ENCODE results near the gene NGFR. TPM values are rescaled to one million over a fixed set of nuclear protein-coding genes. Genes with fewer than 3 reads are reported as not detected.

NGFR gene, protein sequence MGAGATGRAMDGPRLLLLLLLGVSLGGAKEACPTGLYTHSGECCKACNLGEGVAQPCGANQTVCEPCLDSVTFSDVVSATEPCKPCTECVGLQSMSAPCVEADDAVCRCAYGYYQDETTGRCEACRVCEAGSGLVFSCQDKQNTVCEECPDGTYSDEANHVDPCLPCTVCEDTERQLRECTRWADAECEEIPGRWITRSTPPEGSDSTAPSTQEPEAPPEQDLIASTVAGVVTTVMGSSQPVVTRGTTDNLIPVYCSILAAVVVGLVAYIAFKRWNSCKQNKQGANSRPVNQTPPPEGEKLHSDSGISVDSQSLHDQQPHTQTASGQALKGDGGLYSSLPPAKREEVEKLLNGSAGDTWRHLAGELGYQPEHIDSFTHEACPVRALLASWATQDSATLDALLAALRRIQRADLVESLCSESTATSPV
- total RNA-seq: under 1 TPM; 0.11 to 0.50 TPM

- peaks cover 30% of the 10 kb centered on the region for H3K27me3 Mint-ChIP-seq
- H3K36me3 Mint-ChIP-seq (ENCODE audit: low read depth): no peaks in the 10 kb centered on the region
- no peaks in the 10 kb centered on the region for H3K4me1 Mint-ChIP-seq
- ATAC-seq (replicated peaks): peak; percentile 71
- peak within 1 kb of the TSS; percentile 74 for H3K4me3 Mint-ChIP-seq
- no peaks in the 10 kb centered on the region for H3K9me3 Mint-ChIP-seq
- no peak within 1 kb of the TSS for H3K27ac Mint-ChIP-seq
These were observed at the start of gene NGFR for GRCh38 chr17:49494986-49495841. Gene NGFR (plus strand): TSS chr17:49495293. CDS start chr17:49495418, 125 bp downstream.

DNA sequence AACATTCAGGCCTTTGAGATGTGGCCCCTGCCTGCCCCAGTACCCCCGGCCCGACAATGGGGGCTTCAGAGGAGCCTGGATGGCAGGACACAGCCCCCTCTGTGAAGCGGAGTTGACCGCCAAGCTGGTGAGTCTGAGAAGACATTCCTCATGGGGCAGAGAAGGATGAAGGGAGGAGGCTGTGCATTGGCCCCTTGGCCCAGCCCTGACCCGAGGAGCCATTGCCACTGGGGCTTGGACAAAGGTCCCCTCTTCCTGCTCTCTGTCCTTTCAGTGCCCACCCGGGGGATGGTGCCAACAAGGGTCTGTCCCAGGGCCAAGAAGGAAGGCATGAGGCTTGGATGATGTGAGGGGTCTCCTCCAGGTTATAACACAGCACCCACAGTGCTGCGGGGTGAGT, 49.5 kb upstream of the NGFR start:
- H3K4me3 Mint-ChIP-seq: no peak overlapping the region
- H3K27me3 Mint-ChIP-seq: peaks cover 26% of the 10 kb centered on the region
- ATAC-seq (replicated peaks): no peak
- H3K27ac Mint-ChIP-seq: no peak overlapping the region
- no peaks in the 10 kb centered on the region for H3K36me3 Mint-ChIP-seq (ENCODE audit: low read depth)
- H3K4me1 Mint-ChIP-seq: no peaks in the 10 kb centered on the region
- H3K9me3 Mint-ChIP-seq: no peaks in the 10 kb centered on the region

DNA sequence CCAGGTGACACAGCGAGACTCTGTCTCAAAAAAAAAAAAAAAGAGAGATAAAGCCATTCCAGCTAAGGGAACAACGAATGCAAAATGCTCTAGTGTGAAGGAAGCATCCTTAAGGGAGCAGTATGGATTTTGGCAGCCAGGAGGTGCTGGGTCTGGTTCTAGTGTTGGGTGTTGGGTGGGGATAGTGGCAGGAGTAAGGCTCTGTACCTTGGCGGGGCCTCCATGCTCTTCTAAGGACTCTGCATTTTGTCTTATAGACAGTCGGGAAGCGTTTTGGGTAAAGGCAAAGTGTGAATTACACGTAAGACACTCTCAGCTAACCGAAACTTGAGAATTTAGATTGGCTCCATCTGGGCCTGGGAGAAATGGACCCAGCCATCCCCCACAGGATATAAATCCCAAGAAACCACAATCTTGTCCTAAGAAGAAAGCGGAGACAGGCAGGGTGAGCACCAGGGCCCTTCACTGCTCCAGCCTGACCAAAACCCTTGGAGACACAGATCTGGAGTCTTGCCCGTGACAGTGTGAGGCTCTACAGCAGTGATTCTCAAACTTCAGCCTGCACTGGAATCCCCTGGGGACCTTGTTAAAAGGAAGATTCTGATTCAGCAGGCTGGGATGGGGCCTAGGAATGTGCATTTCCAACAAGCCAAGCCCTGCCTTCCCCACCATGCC, 47.3 kb upstream of the NGFR start:
- Mint-ChIP-seq H3K4me1 (no peaks in the 10 kb centered on the region), H3K27ac (no peak overlapping the region), H3K9me3 (no peaks in the 10 kb centered on the region), H3K36me3 (ENCODE audit: low read depth) (no peaks in the 10 kb centered on the region), H3K4me3 (no peak overlapping the region), H3K27me3 (peaks cover 13% of the 10 kb centered on the region)
- no peak for ATAC-seq (replicated peaks)

DNA sequence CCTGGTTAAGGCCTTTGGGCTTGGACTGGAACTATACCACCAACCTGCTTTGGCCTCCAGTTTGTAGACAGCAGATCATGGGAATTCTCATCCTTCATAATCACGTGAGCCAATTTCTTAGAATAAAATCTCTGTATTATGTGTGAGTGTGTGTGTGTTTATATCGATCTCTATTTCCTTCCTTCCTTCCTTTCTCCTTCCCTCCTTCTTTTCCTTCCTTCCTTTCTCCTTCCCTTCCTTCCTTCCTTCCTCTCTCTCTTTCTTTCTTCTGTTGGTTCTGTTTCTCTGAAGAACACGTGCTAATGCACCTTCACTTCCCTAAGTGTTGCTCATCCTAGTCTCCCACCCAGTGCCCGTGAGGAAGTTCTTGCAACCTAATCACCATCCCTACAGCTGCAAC, 44.9 kb upstream of the NGFR start:
- Mint-ChIP-seq H3K4me3 (no peak overlapping the region), H3K36me3 (ENCODE audit: low read depth) (no peaks in the 10 kb centered on the region), H3K27me3 (peaks cover 8% of the 10 kb centered on the region), H3K4me1 (no peaks in the 10 kb centered on the region), H3K9me3 (no peaks in the 10 kb centered on the region), H3K27ac (no peak overlapping the region)
- no peak for ATAC-seq (replicated peaks)

GRCh38 chr17:49450735-49451134, 44.4 kb upstream of the NGFR start:
- Mint-ChIP-seq H3K27me3 (peaks cover 9% of the 10 kb centered on the region), H3K27ac (no peak overlapping the region), H3K9me3 (no peaks in the 10 kb centered on the region), H3K36me3 (ENCODE audit: low read depth) (no peaks in the 10 kb centered on the region), H3K4me3 (no peak overlapping the region), H3K4me1 (no peaks in the 10 kb centered on the region)
- no peak for ATAC-seq (replicated peaks)

DNA sequence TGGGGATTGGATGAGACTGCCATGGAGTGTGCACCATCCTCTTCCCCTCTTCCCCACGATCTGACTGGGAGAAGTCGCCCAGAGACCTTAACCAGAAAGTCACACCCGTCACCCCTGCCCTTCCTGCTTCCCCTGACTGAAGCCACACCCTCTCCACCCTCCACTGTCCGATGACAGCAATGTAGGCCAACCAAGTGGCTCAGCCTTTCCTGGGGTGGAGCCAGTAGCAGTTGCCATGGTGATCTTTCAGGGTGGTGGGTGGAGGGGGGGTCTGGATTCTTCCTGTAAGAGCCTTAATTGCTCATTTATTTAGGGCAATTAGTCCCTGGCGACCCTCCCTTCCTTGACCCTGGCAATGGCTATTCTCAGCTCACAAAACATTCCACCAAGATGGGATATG, 42.9 kb upstream of the NGFR start:
- no peak for ATAC-seq (replicated peaks)
- Mint-ChIP-seq H3K27me3 (peaks cover 19% of the 10 kb centered on the region), H3K36me3 (ENCODE audit: low read depth) (no peaks in the 10 kb centered on the region), H3K4me1 (no peaks in the 10 kb centered on the region), H3K27ac (no peak overlapping the region), H3K4me3 (no peak overlapping the region), H3K9me3 (no peaks in the 10 kb centered on the region)

DNA sequence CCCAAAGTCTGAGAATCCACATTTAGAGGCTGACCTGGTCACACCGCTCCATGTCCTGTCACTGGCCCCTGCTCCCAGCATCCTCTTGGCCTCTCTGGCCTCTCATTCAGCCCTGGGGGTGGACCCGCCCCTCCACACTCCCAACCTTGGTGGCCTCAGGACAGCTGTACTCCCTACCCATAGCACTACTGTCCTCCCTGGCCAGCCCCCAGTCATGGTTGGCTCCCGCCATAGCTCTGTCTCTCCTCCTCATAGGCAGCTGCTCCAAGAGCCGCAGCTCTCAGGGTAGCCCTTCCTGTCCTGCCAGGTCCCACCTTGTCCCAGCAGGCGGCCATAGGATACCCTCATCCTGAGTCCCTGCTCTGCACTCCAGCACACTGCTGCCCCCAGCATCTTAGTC, 42.4 kb upstream of the NGFR start:
- H3K4me3 Mint-ChIP-seq: no peak overlapping the region
- ATAC-seq (replicated peaks): no peak
- no peaks in the 10 kb centered on the region for H3K9me3 Mint-ChIP-seq
- no peaks in the 10 kb centered on the region for H3K36me3 Mint-ChIP-seq (ENCODE audit: low read depth)
- H3K4me1 Mint-ChIP-seq: no peaks in the 10 kb centered on the region
- H3K27me3 Mint-ChIP-seq: peaks cover 24% of the 10 kb centered on the region
- no peak overlapping the region for H3K27ac Mint-ChIP-seq

DNA sequence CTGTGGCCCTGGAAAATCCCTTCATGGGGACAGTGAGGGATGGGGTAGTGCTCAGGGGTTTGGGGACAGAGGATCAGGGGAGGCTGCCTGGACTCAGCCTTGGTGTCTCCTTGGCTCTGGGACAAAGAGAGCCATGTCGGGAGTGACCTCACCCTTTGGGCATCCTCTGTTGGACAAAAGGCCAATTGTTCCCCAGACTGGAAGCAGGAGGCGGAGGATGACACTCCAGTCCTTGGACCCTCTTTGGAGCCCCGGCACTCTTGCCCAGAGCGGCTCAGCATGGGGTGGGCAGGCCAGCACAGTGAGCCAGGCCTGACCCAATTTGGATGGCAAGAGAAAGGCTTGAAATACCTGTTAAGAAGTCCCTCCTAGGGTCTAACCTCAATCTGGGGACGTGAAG, 41.0 kb upstream of the NGFR start:
- H3K4me3 Mint-ChIP-seq: no peak overlapping the region
- no peaks in the 10 kb centered on the region for H3K36me3 Mint-ChIP-seq (ENCODE audit: low read depth)
- H3K27me3 Mint-ChIP-seq: peaks cover 28% of the 10 kb centered on the region
- no peaks in the 10 kb centered on the region for H3K4me1 Mint-ChIP-seq
- ATAC-seq (replicated peaks): no peak
- no peaks in the 10 kb centered on the region for H3K9me3 Mint-ChIP-seq
- H3K27ac Mint-ChIP-seq: no peak overlapping the region

DNA sequence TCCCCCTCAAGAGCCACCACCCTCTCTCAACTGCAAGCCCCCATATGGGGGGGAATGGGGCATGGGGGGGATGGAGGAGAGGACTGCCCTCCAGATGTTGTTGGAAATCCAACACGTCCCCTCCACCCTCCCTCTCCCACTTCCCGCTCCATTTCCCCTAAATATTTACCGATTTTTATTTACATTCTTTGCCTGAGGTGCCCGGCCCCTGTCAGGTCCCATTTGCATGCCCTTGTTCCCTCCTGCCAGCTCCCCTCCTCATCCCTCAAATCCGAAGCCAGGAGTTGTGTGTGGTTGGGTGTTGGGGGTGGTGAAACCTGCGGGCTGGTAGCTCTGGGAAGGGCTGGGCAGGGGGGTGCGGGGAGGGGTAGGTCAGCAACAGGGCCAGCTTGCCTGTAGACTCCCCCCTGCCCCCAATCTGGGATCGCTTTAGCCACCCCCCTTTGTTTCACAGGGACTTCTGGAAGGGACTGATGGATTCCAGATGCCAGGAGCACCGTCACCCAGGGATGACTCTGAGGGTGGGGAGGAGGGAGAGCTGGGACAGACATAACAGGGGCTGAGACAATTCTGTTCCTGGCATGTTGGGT, 39.7 kb upstream of the NGFR start:
- Mint-ChIP-seq H3K4me3 (no peak overlapping the region), H3K27me3 (peaks cover 37% of the 10 kb centered on the region), H3K4me1 (no peaks in the 10 kb centered on the region), H3K27ac (no peak overlapping the region), H3K9me3 (no peaks in the 10 kb centered on the region), H3K36me3 (ENCODE audit: low read depth) (no peaks in the 10 kb centered on the region)
- ATAC-seq (replicated peaks): no peak

DNA sequence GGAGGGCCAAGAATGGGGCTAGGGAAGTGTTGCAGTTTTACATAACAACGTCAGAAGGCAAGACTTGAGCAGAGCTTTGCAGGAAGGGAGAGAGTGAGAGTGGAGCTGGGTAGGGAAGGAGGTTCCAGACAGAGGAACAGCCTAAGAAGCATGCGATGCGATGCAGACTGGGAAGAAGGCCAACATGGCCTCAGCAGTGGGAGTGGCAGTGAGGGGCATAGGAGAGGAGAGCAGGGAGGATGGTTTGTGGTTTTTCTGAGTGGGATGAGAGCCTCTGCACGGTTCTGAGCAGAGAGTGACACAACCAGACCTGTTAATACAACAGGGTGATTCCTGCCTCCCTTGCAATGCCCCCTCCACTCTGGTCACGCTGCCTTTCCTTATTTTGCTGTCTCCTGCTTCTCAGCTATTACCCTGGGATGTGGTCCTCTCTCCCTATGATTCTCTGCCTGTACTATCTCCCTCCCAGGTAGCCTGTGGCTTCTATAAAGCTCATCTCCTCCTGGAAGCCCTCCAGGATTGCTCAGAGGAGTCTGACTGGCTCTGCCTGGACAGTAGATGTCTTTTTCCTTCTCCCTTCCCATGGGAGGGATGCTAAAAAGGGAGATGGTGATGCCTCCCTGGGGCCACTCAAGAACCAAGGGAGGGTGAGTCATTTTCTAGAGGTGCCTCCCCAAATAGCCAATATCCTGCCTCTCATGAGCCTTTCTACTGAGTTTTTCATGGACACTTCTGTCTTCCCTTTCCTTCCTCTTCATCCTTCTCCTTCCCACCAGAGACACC, 38.7 kb upstream of the NGFR start:
- H3K27ac Mint-ChIP-seq: no peak overlapping the region

DNA sequence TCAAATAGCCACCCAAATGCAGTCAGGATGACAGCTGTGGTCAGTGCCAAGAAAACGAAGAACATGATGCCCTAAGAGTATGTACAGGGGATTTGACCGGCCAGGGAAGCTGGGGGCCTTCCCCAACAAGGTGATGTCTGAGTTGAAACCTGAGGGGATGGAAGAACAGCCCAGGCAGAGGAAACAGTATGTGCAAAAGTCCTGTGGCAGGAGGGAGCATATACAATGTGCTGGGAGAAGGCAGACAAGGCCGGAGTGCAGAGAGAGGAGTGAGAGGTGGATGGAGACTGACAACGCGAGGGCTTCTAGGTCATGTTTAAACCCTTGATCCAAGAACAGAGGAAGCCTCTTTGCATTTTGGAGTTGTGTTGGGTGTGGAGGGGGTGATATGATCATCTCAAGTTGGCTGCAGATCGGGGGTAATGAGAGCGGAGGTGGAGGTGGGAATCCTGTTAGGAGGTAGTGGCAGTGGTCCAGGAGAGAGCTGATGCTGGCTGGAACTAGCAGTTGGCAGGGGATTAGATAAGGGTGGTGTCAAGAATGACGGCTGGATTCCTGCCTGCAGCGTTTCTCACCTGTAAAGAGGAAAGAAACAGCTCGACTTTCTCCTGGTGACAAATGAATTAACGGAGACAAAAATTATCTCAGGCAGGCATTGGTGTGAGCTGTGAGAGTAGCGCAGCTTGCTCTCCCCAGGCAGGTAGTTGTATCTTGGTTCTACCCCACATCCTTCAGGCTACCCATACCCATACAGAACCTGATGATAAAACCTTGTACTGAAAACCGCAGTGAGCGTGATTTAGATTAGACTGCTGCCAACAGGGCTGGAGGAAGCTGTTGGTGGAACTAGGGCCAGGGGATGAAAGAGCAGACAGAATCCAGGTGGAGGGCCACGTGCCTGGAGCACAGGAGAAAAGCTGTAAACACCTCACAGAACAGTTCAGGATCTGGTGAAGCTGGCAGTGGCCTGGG, 37.2 kb upstream of the NGFR start:
- Mint-ChIP-seq H3K4me1 (no peaks in the 10 kb centered on the region), H3K4me3 (no peak overlapping the region), H3K27ac (no peak overlapping the region), H3K36me3 (ENCODE audit: low read depth) (no peaks in the 10 kb centered on the region), H3K9me3 (no peaks in the 10 kb centered on the region), H3K27me3 (peaks cover 44% of the 10 kb centered on the region)
- ATAC-seq (replicated peaks): no peak

More for the DNA sequence above, 38.7 kb upstream of the NGFR start:
- no peak overlapping the region for H3K4me3 Mint-ChIP-seq
- H3K9me3 Mint-ChIP-seq: no peaks in the 10 kb centered on the region
- H3K4me1 Mint-ChIP-seq: no peaks in the 10 kb centered on the region
- H3K36me3 Mint-ChIP-seq (ENCODE audit: low read depth): no peaks in the 10 kb centered on the region
- ATAC-seq (replicated peaks): no peak
- peaks cover 40% of the 10 kb centered on the region for H3K27me3 Mint-ChIP-seq

- Mint-ChIP-seq H3K4me1 (no peaks in the 10 kb centered on the region), H3K9me3 (no peaks in the 10 kb centered on the region), H3K36me3 (ENCODE audit: low read depth) (no peaks in the 10 kb centered on the region), H3K4me3 (no peak overlapping the region), H3K27ac (no peak overlapping the region), H3K27me3 (peaks cover 51% of the 10 kb centered on the region)
- no peak for ATAC-seq (replicated peaks)
These were observed 35.6 kb upstream of the NGFR start for GRCh38 chr17:49459401-49459984.
